Kidney (tissue), 14 donors: Measurements from ENCODE around the gene ARHGDIA. TPM values are rescaled to one million over a fixed set of nuclear protein-coding genes. Genes with fewer than 3 reads are reported as not detected.
A peak's percentile ranks its signal among the peaks of the same experiment; 100 is the strongest.

Experiments
- DNase-seq, 5 donors: peaks; one replicate each; pipeline ENCODE4 v3.0.0-alpha.2; 2013 to 2020
- FAIRE-seq: peaks from 2 replicates; lab custom pipeline; 2012; peaks lifted over from hg19 to GRCh38; lab: Jason Lieb, UNC
- H3K27ac ChIP-seq, 2 donors: one replicate each; pipeline ENCODE4 v1.7.0; 2013; ENCODE audit warnings: low read depth in 2 of 2, low read length in 2 of 2, inconsistent platforms in 1 of 2
- H3K27me3 ChIP-seq: one replicate; pipeline ENCODE4 v1.7.1; 2013; ENCODE audit warnings: low read length, inconsistent platforms; ENCODE audit not compliant: control insufficient read depth, insufficient read depth
- H3K36me3 ChIP-seq, 3 donors: one replicate each; pipeline versions ENCODE4 v1.7.0 to v1.7.1; 2013; ENCODE audit warnings: low read length in 3 of 3, control low read depth in 1 of 3, inconsistent platforms in 1 of 3; ENCODE audit not compliant: insufficient read depth in 3 of 3, control insufficient read depth in 2 of 3
- H3K4me1 ChIP-seq, 3 donors: one replicate each; pipeline versions ENCODE4 v1.7.0 to v1.7.1; 2013; ENCODE audit warnings: low read length in 3 of 3, inconsistent platforms in 1 of 3, low read depth in 1 of 3; ENCODE audit not compliant: control insufficient read depth in 2 of 3, insufficient read depth in 2 of 3
- H3K4me3 ChIP-seq, 3 donors: one replicate each; pipeline versions ENCODE4 v1.7.0 to v1.8.1; 2013; ENCODE audit warnings: low read length in 3 of 3, control low read depth in 1 of 3, inconsistent platforms in 1 of 3
- H3K9ac ChIP-seq, 3 donors: one replicate each; pipeline versions ENCODE4 v1.7.0 to v1.7.1; 2013; ENCODE audit warnings: low read length in 3 of 3, control low read depth in 1 of 3, inconsistent platforms in 1 of 3
- H3K9me3 ChIP-seq, 3 donors: one replicate each; pipeline versions ENCODE4 v1.7.0 to v1.7.1; 2013; ENCODE audit warnings: low read length in 3 of 3, control low read depth in 1 of 3, inconsistent platforms in 1 of 3; ENCODE audit not compliant: control insufficient read depth in 2 of 3, insufficient read depth in 1 of 3
- CTCF ChIP-seq: IDR thresholded peaks from 3 replicates; pipeline ENCODE4 v1.5.1; 2012; ENCODE audit warnings: mild to moderate bottlenecking, moderate library complexity, borderline replicate concordance; ENCODE audit not compliant: insufficient read depth; ENCODE audit errors: extremely low read depth
- intact Hi-C: fragments of 100-400 bp; cut with DNase I; formaldehyde crosslinking; loops from one replicate; pipeline ENCODE4 v1.11.1; 2022
- polyA plus RNA-seq: library from polyadenylated mRNA; stranded (reverse); fragments of 350-450 nt; fragmentation: Illumina TruSeq; extraction: RNeasy Lipid Tissue Mini Kit (QIAGEN cat#74804); gene quantifications from one replicate; pipeline ENCODE4 v1.2.3, GENCODE V29; 2014; ENCODE audit warnings: low read depth, low replicate concordance; ENCODE audit not compliant: insufficient read depth
- total RNA-seq: library from RNA; stranded (reverse); fragmentation: NEBNext Ultra II Directional; extraction: Animal tissue kit (Norgen Biotek cat#: 25700); gene quantifications from one replicate; pipeline ENCODE4 v1.2.1, GENCODE V29; 2021
- donor health status: control.
- donor health status: control.
- donor health status: control.
- donor health status: control.
- donor health status: control.
- donor health status: DM: yes; HTN: yes; CAD: no.
- donor health status: Normal renal cell carcinoma (clear cell type).

ARHGDIA gene
- total and polyA plus RNA-seq, 2 donors from 2014 or later: 424 to 453 TPM

- Histone ChIP-seq H3K27me3 (no peaks in the 10 kb centered on the region), H3K27ac (peak overlapping the region; percentile 51 to 56), H3K4me1 (peaks cover 0 to 45% (median 35%) of the 10 kb centered on the region in 3 donors), H3K9me3 (no peaks in the 10 kb centered on the region), H3K9ac (peak overlapping the region in 1 of 3 donors; percentile 12), H3K4me3 (no peak overlapping the region), H3K36me3 (peaks cover 0 to 10% (median 0%) of the 10 kb centered on the region in 3 donors)
- DNase-seq: peak in 2 of 5 donors; percentile 60 to 81
- no peak for FAIRE-seq
- TF ChIP-seq CTCF: no peak
- intact Hi-C loops: no loop called here
Observed at GRCh38 chr17:81867170-81867990, 3.8 kb downstream of the ARHGDIA start.

- no peaks in the 10 kb centered on the region for H3K27me3 ChIP-seq
- no peak for FAIRE-seq
- peak overlapping the region in 1 of 3 donors; percentile 34 for H3K9ac ChIP-seq
- TF ChIP-seq CTCF: no peak
- H3K4me3 ChIP-seq: no peak overlapping the region
- intact Hi-C loops: no loop called here
- peak in 1 of 5 donors; percentile 72 for DNase-seq
- peaks cover 0 to 45% (median 35%) of the 10 kb centered on the region in 3 donors for H3K4me1 ChIP-seq
- H3K9me3 ChIP-seq: no peaks in the 10 kb centered on the region
- peak overlapping the region; percentile 44 to 86 for H3K27ac ChIP-seq
- peaks cover 0 to 10% (median 0%) of the 10 kb centered on the region in 3 donors for H3K36me3 ChIP-seq
Observed at GRCh38 chr17:81866440-81867169, 4.5 kb downstream of the ARHGDIA start.

- no peak overlapping the region for H3K4me3 ChIP-seq
- FAIRE-seq (no peak), DNase-seq (peak in 1 of 5 donors; percentile 87)
- H3K27ac ChIP-seq: peak overlapping the region; percentile 61 to 86
- TF ChIP-seq CTCF: no peak
- peak overlapping the region in 1 of 3 donors; percentile 34 for H3K9ac ChIP-seq
- peaks cover 0 to 45% (median 35%) of the 10 kb centered on the region in 3 donors for H3K4me1 ChIP-seq
- intact Hi-C loops: no loop called here
- no peaks in the 10 kb centered on the region for H3K27me3 ChIP-seq
- peaks cover 0 to 10% (median 0%) of the 10 kb centered on the region in 3 donors for H3K36me3 ChIP-seq
- H3K9me3 ChIP-seq: no peaks in the 10 kb centered on the region
Observed at GRCh38 chr17:81865733-81866439, 5.3 kb downstream of the ARHGDIA start.
